Uterus (tissue), 2 donors: Measurements from ENCODE around the gene LRRTM3.

ENCODE experiments used
- POLR2A ChIP-seq, 2 donors: fragments of 450-650 bp; IDR thresholded peaks; one replicate each; pipeline ENCODE4 v1.6.1; 2016; ENCODE audit warnings: antibody characterized with exemption in 2 of 2, mild to moderate bottlenecking in 1 of 2, moderate library complexity in 1 of 2
- TF ChIP-seq, protein P1 (sequence below), 4 experiments: fragments of 200-600 bp in 2 of 4; fragments of 450-650 bp in 2 of 4; sonication (generic) in 2 of 4; IDR thresholded peaks; one replicate each; pipeline ENCODE4 v1.5.1; 2016 to 2019; ENCODE audit warnings: antibody characterized with exemption in 4 of 4, mild to moderate bottlenecking in 2 of 4, moderate library complexity in 1 of 4

DNA sequence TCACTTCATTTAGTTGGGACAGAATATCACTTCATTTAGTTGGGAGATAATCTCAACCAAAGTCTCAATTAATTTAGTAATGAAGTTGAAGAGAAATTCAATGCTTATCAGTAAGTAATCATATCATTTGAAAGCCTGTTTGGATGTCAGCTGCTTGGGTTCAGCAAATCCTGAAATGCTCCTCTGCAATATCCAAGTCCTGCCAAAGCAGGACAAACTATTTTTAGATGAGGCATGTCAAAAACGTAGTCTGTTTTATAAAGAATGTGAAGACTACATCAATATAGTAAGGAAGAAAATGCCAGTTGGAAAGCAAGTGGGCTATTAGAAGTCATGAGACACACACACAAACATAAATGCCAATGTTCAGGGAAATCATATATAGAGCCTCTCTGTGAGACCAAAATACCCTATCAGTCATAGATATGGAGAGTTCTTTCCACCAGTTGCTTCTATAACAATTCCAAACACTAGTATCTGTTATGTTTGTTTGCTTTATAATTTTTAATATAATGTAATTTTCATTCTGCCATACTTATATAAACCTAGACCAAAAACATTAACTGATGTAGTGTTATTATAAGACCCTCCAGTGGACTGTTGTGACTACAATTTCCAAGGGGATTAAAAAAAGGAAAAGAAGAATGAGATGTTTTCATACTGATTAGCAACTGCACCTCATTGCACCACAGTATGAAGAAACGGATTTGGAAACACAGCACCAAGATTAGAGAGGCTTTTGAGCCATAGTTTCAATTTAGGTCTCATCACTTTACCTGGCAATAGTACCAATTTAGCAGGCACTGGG is 160.7 kb downstream of the LRRTM3 start:
- TF ChIP-seq, protein P1, sequence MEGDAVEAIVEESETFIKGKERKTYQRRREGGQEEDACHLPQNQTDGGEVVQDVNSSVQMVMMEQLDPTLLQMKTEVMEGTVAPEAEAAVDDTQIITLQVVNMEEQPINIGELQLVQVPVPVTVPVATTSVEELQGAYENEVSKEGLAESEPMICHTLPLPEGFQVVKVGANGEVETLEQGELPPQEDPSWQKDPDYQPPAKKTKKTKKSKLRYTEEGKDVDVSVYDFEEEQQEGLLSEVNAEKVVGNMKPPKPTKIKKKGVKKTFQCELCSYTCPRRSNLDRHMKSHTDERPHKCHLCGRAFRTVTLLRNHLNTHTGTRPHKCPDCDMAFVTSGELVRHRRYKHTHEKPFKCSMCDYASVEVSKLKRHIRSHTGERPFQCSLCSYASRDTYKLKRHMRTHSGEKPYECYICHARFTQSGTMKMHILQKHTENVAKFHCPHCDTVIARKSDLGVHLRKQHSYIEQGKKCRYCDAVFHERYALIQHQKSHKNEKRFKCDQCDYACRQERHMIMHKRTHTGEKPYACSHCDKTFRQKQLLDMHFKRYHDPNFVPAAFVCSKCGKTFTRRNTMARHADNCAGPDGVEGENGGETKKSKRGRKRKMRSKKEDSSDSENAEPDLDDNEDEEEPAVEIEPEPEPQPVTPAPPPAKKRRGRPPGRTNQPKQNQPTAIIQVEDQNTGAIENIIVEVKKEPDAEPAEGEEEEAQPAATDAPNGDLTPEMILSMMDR (IDR thresholded peaks at IDR 0.05), result no peak
- no peak for TF ChIP-seq POLR2A (IDR thresholded peaks at IDR 0.05)
